22Rv1 (cell line): ENCODE measurements around the gene INTS1.

Experiments used
- CTCF ChIP-seq: fragments of 450-650 bp; IDR thresholded peaks from 2 replicates; pipeline ENCODE4 v1.5.1; 2017; ENCODE audit warnings: mild to moderate bottlenecking
- ZFX ChIP-seq: fragments of 450-650 bp; IDR thresholded peaks from 2 replicates; pipeline ENCODE4 v1.6.1; 2017; ENCODE audit warnings: antibody characterized with exemption, borderline replicate concordance

GRCh38 chr7:1512781-1513656 lies 8.8 kb upstream of the INTS1 start:
- no peak for TF ChIP-seq CTCF
- no peak for TF ChIP-seq ZFX
